ENCODE results near the gene SNRPF. TPM values are rescaled to one million over a fixed set of nuclear protein-coding genes. Genes with fewer than 3 reads are reported as not detected.

The SNRPF gene
- total and polyA plus RNA-seq, 3 donors from 2014 or later, result 10.3 to 30.6 (median 11.6) TPM

- no peaks in the 10 kb centered on the region for H3K27me3 ChIP-seq
- intact Hi-C loops (cut with DNase I; ENCODE audit: low total_unique reads), result no loop called here
- peaks cover 4% of the 10 kb centered on the region for H3K4me1 ChIP-seq
- TF ChIP-seq, protein P1, sequence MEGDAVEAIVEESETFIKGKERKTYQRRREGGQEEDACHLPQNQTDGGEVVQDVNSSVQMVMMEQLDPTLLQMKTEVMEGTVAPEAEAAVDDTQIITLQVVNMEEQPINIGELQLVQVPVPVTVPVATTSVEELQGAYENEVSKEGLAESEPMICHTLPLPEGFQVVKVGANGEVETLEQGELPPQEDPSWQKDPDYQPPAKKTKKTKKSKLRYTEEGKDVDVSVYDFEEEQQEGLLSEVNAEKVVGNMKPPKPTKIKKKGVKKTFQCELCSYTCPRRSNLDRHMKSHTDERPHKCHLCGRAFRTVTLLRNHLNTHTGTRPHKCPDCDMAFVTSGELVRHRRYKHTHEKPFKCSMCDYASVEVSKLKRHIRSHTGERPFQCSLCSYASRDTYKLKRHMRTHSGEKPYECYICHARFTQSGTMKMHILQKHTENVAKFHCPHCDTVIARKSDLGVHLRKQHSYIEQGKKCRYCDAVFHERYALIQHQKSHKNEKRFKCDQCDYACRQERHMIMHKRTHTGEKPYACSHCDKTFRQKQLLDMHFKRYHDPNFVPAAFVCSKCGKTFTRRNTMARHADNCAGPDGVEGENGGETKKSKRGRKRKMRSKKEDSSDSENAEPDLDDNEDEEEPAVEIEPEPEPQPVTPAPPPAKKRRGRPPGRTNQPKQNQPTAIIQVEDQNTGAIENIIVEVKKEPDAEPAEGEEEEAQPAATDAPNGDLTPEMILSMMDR (IDR thresholded peaks at IDR 0.05), result no peak
- no peak for TF ChIP-seq POLR2A (IDR thresholded peaks at IDR 0.05)
- 85 to 91% methylated on average over 1 of the region's 1 CpG for WGBS, 2 donors
- H3K9me3 ChIP-seq, result no peaks in the 10 kb centered on the region
- no peak overlapping the region for H3K27ac ChIP-seq
- H3K36me3 ChIP-seq (ENCODE audit: low read depth, missing control alignments), result no peaks in the 10 kb centered on the region
- H3K4me3 ChIP-seq, result no peak overlapping the region
- DNase-seq, result no peak
Measured at GRCh38 chr12:95834572-95834971, 24.2 kb upstream of the SNRPF start.

- intact Hi-C loops (cut with DNase I; ENCODE audit: low total_unique reads), result no loop called here
- H3K9me3 ChIP-seq, result no peaks in the 10 kb centered on the region
- no peak overlapping the region for H3K4me3 ChIP-seq
- no peaks in the 10 kb centered on the region for H3K36me3 ChIP-seq (ENCODE audit: low read depth, missing control alignments)
- H3K4me1 ChIP-seq, result peaks cover 4% of the 10 kb centered on the region
- no peak overlapping the region for H3K27ac ChIP-seq
- TF ChIP-seq, protein P1 (IDR thresholded peaks at IDR 0.05), result no peak
- TF ChIP-seq POLR2A (IDR thresholded peaks at IDR 0.05), result no peak
- no peak for DNase-seq
- 17 to 22% methylated on average over 3 of the region's 3 CpGs for WGBS, 2 donors
- no peaks in the 10 kb centered on the region for H3K27me3 ChIP-seq
Measured at GRCh38 chr12:95836185-95836609, 22.6 kb upstream of the SNRPF start.

DNA sequence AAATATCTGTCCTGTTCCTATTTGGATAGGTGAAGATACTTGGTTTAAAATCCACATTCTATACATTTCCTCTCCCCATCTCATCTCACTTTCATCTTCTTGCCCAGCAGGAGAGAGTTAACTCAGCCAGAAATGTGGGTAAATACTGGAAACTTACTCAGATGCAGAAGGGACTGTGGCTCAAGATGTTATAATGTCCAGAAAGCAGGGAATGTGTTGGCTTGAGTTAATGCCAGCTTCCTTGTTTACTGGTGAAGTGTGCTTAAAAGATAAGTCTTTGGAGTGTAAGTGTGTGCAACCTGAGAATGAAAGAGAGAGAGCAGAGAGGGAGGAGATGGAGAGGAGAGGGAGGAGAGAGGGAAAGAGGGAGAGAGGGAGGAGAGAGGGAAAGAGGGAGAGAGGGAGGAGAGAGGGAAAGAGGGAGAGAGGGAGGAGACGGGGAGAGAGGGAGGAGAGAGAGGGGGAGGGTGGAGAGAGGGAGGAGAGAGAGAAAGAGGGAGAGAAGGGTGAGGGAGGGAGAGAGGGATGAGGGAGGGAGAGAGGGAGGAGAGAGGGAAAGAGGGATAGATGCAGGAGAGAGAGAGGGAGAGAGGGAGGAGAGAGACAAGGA lies 22.0 kb upstream of the SNRPF start:
- H3K4me1 ChIP-seq, result peaks cover 4% of the 10 kb centered on the region
- H3K27me3 ChIP-seq, result no peaks in the 10 kb centered on the region
- 0 to 9% methylated on average over 1 of the region's 1 CpG for WGBS, 2 donors
- H3K4me3 ChIP-seq, result no peak overlapping the region
- H3K9me3 ChIP-seq, result no peaks in the 10 kb centered on the region
- TF ChIP-seq POLR2A (IDR thresholded peaks at IDR 0.05), result no peak
- TF ChIP-seq, protein P1 (IDR thresholded peaks at IDR 0.05), result no peak
- DNase-seq, result no peak
- no peak overlapping the region for H3K27ac ChIP-seq
- H3K36me3 ChIP-seq (ENCODE audit: low read depth, missing control alignments), result no peaks in the 10 kb centered on the region
- intact Hi-C loops (cut with DNase I; ENCODE audit: low total_unique reads), result no loop called here

DNA sequence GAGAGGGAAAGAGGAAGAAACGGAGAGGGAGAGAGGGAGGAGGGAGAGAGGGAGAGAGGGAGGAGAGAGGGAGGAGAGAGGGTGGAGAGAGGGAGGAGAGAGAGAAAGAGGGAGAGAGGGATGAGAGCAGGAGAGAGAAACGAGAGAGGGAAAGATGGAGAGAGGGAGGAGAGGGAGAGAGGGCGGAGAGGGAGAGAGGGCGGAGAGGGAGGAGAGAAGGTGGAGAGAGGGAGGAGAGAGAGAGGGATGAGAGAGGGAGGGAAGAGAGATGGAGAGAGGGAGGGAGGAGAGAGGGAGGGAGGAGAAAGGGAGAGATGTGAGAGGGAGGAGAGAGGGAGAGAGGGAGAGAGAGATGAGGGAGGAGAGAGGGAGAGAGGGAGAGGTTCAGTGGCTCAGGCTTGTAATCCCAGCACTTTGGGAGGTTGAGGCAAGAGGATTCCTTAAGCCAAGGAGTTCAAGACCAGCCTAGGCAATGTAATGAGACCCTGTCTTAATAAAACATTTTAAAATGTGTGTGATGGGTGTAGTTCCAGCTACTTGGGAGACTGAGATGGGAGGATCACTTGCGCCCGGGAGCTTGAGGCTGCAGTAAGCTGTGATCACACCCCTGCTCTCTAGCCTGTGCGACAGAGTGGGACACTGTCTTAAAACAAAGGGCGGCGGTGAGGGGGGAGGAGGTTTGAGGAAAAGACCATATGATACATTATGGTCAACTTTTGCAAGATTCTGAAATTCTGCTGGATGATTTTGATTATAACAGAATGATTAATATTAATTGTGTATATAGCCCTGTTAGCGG lies 21.3 kb upstream of the SNRPF start:
- Histone ChIP-seq H3K27me3 (no peaks in the 10 kb centered on the region), H3K4me3 (no peak overlapping the region), H3K27ac (no peak overlapping the region), H3K36me3 (ENCODE audit: low read depth, missing control alignments) (no peaks in the 10 kb centered on the region), H3K9me3 (no peaks in the 10 kb centered on the region), H3K4me1 (peaks cover 4% of the 10 kb centered on the region)
- TF ChIP-seq, protein P1 (IDR thresholded peaks at IDR 0.05), result no peak
- no peak for TF ChIP-seq POLR2A (IDR thresholded peaks at IDR 0.05)
- 59 to 62% methylated on average over 10 of the region's 10 CpGs for WGBS, 2 donors
- intact Hi-C loops (cut with DNase I; ENCODE audit: low total_unique reads), result no loop called here
- no peak for DNase-seq

Measured in testis (tissue), 3 donors.